ENCODE results near the gene RWDD1.

The RWDD1 gene, protein sequence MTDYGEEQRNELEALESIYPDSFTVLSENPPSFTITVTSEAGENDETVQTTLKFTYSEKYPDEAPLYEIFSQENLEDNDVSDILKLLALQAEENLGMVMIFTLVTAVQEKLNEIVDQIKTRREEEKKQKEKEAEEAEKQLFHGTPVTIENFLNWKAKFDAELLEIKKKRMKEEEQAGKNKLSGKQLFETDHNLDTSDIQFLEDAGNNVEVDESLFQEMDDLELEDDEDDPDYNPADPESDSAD

DNA sequence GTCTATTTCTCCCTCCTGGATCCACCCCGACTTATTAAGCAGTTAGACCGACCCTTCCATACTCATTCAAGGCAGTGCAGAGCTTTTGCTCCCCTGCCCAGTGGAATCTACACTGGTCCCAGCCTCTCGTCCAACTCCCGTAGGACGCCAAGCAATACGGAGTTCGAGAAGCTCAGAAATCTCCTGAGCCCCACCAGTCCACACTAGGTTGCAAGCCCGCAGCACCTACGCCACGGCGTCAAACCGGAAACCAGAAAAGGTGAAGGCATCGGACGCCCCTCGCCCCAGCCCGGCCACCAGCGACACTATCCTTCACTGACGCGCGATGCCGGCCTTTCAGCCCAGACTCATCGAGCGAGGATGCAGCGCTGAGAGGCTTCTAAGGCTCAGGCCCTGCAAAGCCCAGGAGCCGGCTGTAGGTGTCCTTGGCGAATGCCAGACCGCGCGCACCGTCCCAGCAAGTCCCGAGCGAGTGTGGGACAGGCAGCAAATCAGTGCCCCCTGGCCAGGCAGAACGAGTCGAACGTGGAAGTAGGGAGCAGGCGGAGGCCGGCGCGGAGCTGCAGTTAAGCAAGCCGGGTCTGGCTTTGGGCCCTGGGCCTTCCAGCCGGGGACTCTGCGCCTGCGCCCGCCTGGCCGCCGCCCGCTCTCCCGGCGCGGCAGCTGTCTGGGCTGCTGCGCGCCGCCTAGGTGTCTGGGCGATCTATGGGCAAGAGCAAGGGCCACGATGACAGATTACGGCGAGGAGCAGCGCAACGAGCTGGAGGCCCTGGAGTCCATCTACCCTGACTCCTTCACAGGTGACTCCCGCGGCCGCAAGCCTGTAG lies at the start of gene RWDD1:
TSS of gene RWDD1 (plus strand) at position 649 of the 827 bp plus-strand sequence. CDS start at position 728, 79 bp downstream.
- peak; percentile 99 for DNase-seq

DNA sequence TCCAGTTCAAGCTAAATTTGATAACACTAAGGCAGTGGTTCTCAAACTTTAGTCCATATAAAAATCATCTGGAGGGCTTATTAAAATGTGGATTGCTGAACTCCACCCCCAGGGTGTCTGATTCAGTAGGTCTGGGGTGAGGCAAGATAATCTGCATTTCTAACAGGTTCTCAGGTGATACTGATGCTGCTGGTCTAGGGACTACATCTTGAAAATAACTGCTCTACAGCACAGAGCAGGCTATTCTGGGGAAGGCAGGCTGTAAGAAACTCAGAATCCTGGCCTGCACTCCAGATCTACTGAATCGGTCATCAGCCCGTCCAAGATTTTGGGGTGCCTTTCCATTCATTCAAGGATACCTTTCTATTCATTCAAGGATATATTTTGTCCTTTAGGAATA lies 48.4 kb upstream of the RWDD1 start:
- no peak for DNase-seq

DNA sequence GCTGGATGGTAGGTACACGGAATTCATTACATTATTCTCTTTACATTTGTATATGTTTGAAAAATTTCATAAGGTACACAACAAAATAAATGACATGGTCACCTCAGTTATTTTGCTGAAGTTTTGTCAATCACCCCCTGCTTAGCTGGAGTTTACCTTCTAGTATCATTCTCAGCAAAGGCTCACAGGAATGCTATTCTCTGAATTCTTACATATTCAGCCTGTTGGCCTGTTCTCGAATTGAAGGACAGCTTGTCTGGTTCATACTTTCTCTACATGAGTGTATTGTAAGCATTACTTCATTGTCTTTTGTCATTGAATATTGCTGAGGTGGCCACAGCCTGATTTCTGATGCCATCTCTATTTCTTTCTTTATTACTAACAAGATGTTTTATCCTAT lies 47.1 kb upstream of the RWDD1 start:
- no peak for DNase-seq

DNA sequence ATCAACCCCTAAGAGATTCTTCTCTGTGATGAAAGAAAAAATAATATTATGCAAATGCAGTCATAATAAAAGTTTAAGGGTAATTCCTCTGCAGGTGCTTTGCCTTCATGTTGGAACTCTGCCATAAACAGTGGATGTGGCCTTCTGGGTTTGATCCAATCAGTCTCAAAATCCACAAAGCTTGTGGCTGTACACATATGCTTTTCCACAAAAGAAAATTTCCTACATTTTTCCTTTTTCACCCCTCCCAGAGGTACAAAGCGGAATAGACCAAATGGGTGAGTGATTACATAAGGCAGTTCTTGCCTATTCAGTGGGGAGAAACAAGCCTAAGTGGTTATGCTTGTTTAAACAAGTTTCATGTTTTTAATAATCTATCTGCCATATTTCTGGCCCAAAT lies 43.2 kb upstream of the RWDD1 start:
- DNase-seq, result no peak

DNA sequence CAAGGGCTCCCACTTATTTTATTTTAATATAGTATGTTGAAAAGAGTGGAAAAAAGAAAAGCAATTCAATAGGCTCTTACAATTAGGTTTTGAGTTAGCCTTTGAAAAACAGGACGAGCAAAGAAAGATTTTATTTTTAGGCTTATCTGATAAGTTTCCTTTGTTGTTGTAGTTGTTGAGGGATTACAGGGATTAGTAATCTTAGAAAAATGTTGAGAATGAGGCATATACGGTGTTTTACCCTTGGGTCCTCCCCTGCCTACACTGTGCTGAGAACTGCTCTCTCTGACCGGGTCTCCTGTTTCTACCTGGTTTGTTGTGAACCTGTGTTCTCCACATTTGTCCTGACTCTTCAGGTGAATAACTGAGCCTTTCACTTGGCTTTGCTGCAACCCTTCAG lies 42.5 kb upstream of the RWDD1 start:
- DNase-seq, result no peak

DNA sequence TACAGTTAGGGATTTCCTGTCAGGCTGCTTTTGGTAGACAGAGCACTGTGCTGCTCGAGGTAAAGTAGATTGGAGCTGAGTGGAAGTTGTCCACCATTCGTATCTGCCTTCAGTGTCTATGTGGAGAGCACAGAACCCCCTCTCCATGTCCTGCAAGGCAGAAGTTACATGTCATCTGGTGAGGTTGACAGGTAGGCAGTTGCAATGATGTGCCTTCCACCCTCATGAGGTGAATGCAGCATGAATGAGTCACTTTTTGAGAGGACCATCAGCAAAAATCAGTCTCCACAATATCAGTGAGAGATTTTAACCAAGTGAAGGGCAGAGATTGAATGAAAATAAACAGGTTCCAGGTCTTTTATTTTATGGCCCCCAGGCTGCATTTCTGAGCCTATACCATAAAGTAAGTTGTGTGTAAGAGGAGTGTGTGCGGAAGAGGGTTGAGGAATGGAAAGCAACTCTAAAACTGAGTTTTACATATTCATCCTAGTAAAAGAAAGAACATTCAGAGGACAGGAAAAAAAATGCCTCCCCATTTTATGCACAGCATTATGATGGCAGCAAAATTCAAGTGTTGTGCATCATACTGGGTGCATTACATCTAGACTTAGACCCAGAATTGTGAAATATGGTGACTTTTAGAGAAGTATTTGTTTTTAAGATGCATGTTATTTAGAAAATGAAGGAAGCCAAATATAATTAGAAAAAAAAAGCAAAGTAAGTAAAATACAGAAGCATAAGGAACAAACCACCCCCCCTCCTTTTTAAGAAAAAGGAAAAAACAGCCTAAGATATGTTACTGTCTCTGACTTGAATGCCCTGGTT lies 41.6 kb upstream of the RWDD1 start:
- no peak for DNase-seq

DNA sequence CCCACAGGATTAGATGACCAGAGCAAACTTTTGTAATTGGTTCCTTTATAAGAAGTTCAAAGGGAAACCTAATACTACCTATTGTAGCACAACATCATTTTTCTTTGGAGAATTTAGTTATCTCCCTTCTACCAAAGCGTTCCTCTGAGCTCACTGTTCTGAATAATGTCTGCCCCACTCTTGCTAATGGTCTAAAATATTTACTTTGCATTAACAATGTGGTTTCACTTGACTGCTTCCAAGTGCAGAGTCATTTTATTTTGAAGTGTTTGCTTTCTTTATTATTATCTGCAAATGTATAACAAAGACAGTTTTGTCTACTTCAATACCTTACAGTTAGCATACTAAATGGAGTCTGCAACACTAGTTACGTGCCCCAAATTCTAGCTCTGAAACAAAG lies 40.9 kb upstream of the RWDD1 start:
- DNase-seq, result no peak

DNA sequence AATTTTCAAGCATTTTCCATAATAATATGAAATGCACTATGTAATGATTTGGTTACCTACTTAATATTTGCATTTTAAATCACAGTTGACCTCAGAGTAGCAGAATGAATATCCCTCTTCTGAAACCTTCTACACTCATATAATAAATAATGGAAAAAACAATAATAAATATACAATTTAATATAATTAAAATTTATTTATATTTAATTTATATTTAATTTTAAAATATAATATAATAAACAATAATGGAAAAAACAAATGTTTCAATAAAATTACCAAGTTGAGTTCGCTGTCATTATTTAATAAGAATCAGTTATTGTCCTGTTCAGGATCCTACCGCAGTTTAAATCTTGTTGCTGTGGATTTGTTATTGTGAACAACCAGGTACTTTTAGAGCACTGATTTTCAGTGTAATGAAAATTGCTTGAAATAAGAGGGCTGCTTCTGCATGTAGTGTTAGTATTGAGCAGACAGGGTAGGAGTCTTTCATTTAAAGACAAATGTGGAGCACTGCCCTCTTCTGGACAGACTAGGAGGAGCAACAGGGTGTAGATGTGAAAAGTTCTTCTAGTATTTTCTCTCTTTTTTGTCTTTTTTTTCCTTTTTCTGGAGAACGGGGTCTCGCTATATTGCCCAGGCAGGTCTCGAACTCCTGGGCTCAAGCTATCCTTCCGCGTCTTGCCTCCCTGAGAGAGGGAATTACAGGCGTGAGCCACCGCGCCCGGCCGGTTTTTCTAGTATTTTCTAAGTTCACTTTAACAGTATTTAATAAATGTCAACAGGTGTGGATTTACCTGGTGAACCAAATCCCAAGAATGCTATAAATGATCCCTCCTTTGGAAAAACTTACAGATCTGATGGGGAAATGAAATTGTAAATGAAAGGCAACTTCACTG lies 39.4 kb upstream of the RWDD1 start:
- DNase-seq, result peak; percentile 31

DNA sequence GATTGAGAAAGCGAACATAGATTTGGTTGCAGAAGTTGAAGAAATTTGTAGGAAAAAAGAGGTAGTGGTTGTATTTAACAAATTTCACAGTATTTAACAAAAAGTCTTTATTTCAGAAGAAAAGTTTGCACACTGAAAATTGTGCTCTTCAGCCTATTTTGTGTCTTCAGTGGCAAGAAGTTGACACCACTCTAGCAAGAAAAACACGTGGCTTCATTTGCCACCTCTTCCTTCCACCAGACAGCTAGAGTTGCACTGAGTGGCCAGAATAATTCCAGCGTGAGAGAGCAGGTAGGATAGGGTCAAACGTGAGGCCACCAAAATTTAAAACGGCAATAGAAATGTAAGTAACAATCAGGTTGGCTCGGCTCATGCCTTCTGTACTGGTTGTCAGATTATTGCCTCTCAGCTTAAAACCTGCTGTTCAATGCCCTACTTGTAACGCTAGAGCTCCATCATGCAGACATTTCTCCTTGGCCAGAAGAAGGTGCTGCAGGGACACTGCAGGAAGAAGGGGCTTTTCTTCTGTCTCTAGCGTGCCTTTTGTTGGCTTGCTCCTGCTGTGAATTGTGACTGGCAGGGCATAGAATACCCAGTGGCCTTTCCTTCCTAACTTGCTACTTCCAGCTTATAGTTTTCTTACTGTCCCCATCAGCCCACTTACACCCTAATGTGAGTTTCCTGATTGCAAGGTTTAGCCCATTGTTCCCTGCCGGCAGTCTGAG lies 37.9 kb upstream of the RWDD1 start:
- no peak for DNase-seq

DNA sequence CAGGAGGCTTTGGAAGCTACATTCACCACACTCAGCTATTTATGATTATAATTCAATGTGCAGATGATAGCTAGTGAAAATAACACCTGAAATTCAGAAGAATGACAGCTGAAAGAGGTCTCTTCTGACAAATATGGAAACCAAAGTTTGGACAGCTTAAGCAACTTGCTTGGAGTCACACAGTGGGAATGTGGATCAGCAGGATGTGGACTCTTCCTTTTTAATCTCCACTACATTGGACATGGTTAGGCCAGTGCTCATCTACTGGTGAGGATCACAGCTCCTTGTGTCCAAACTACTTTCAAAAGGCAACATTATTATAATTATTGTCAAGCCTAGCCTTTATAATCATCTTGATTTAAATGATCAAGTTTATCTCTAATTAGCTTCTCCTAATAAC lies 36.2 kb upstream of the RWDD1 start:
- no peak for DNase-seq

DNA sequence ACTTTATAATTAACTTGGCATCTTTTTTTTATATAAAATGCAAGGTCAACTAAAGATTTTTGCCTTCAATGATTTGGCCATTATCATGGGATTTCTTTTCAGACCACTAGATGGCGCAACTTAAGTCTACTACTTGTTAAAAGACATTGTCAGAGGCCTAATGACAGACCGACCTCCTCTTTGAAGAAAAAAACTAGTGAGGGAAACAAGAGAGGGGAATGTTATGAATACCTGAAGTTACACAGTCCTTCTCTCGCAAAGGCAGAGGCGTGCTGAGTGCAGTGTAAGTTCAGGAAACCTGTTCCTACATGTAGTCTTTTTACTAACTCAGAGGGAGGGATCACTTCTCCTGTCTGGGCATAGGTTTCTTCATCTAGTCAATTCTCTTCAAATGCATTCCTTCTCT lies 35.1 kb upstream of the RWDD1 start:
- peak; percentile 5 for DNase-seq

DNA sequence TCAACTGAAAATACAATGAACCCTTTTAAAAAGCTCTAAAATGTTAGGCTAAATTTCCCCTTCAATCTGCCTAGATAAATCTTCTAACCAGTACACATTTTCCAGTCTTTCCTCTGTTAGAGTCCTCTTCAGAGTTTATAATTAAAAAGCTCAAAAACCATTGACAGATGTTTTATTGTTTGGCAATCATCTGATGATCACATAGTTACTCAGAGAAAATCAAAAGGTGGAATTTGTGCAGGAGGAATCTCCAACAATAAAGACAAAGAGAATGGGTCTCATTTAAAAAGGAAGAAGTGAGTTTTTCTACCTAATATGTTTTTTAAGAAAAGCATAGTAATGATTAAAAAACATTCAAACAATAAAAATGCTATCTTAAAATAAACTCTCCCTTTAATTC lies 28.9 kb upstream of the RWDD1 start:
- no peak for DNase-seq

DNA sequence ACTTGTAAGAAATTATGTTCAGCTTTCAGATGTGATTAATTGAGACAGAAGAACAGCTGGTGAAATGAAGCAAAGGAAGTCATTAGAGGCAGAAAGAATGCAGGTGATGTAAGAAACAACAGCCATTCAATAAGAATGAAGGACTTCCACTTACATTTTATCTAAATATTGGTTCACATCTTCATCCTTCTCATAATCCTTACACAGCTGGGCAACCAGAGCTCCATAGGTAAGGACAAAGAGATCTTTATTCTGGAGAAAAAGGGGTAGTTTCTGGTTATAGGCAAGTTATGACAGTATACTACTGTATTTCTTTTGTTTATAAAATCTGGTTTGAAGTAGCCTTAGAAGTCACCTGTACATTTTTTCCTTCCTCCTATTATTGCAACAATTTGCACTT lies 28.2 kb upstream of the RWDD1 start:
- no peak for DNase-seq

DNA sequence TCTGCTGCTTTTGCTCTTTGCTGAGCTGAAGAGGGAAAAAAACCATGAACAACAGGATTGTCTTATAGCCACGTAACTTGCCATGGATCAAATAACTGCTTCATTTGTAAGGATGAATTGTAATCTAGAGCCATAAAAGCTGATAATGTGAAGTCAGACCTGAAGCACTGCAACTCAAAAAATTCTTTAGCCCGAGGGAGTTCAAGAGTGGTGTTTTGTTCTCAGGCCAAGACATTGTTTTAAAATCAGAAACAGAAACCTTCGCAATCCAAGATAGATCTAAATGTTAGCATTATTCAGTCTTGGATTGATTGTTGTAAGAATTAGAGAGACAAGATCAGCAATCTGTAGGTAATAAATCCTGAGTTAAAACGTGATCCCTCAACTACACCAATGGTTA lies 25.7 kb upstream of the RWDD1 start, which contains the start of gene TRAPPC3L:
TSS of gene TRAPPC3L (minus strand) at position 34 of the 400 bp plus-strand sequence. CDS start 170 bp downstream, outside the sequence.
- DNase-seq, result no peak

DNA sequence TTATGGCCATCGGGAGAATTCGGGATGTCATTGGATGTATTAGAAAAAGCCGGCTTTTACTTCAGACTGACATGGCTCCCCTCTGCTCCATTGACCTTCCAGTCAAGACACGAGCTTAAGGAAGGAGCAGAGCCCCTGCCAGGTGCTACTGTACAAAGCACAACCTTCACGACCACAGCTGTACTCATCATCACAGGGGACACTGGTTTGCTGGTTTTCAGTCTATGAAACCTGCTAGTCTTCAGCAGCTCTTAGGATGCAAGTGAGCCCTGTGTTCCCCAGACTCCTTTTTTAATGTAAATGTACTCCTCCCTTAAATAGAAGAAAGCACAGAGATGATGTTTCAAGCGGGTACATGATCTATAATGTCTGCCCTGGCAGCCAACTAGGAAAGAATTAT lies 23.9 kb upstream of the RWDD1 start:
- no peak for DNase-seq

DNA sequence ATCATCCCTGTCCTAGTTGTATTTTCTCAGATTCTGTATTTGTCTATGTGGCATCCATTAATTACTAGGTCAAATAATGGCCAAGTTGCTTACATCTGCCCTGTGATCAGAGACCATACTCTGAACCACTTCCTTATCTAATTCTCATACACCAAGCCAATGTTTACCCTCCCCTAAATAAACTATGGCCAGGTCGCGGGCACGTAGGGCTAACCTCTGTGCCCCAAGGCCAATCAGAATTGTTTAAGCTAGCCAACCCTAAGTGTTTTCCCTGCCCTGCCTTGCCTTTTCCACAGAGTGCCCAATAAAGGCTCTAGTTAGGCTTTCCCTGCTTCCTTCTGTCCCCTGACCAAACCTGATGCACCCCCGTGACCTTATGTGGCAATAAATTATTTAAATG lies 20.5 kb upstream of the RWDD1 start:
- DNase-seq, result no peak

DNA sequence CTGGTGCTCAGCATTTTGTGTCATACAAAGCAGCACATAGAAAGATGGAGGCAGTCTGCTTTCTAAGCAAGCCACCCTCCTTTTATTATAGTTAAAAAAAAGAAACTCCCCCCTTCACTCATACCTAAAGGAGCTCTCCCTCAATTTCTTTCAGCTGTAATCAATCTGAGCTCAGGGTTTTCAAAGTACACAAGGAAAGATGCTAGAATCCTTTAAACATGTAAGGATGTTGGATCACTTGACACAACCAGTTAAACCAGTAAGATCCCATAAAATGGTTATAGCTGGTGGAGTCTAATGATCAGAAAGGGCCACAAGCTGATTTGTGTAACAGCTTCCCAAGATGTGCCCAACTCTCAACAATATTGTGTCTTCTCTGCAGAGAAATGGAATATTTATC lies 17.9 kb upstream of the RWDD1 start, which contains the start of gene CALHM4:
TSS of gene CALHM4 (plus strand) at position 301 of the 400 bp plus-strand sequence. CDS start at position 344, 43 bp downstream.
- no peak for DNase-seq

DNA sequence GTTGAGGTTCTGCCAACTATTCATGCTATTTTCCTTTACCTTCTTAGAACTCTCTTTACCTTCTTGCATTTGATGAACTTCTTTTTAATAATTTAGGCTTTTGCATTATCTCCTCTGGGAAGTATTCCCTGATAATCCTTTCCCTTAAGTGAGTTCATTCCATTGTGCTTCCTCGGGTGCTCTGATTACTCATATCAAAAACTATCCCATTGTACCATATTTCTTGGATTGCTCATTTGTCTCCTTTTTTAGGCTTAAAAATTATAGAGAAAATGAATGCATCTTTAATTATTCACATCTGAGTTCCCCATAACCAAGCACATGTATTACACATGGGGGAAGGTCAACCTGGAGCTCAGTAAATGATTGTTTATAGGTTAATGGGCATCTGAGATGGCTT lies 15.2 kb upstream of the RWDD1 start:
- DNase-seq, result no peak

DNA sequence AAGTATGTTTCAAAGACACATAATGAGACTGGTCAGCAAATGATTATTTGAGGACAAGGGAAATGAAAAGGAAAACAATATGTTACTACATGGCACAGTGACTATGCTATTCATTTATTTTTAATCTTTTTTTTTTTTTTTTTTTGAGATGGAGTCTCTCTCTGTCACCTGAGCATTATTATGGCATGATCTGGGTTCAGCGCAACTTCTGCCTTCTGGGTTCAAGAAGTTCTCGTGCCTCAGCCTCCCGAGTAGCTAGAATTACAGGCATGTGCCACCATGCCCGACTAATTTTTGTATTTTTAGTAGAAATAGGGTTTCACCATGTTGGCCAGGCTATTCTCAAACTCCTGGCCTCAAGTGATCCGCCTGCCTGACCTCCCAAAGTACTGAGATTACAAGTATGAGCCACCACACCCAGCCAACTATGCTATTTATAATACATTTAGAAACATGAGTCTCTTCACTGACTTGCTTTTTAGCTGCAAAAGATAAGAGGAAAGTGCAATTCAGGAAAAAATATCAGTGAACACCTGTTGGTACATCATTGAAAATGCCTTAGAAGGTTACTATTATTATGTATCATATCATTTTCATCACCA lies 14.4 kb upstream of the RWDD1 start:
- DNase-seq, result no peak

DNA sequence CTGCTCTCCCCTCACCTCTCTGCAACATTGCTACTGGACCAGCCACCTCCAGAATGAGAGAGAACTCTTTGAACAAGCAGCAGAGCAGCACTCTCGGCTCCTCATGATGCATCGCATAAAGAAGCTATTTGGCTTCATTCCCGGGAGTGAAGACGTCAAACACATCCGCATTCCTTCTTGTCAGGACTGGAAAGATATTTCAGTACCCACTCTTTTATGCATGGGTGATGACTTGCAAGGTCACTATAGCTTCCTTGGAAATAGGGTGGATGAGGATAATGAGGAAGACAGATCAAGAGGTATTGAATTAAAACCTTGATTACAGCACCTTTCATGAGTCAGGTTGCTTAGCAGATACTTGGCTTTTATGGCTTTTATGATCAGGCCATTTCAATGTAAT lies 13.4 kb upstream of the RWDD1 start:
- DNase-seq, result no peak

DNA sequence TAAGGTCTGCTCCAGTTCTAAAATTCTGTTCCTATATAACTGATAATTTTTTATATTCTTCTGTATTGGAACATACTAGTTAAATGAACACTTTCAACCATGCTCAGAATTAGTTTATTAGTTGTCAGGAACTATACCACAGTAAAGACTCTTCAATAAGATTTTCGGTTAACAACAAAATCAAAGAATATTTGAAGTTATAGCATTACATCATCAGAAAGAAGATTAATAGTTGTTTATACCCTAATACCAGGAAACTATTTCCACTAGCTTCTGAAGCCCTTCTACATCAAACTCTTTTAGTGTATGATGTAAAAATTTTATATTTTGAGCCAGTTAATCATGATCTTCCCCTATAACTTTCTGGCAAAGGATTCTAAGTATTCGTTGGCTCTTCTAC lies 11.2 kb upstream of the RWDD1 start:
- DNase-seq, result no peak

All from DMS 273 treated with DMSO at 0.1 percent for 48 hours (cell line).